HG03520 (cell line): ENCODE measurements around the gene BNC1.

Experiments used
- ATAC-seq: cut with Tn5 transposase; IDR thresholded peaks from one replicate; pipeline ENCODE4 v1.9.1; 2021; ENCODE audit warnings: mild to moderate bottlenecking, moderate library complexity; ENCODE audit not compliant: unreplicated experiment

The BNC1 gene

GRCh38 chr15:83284559-83285283 is at the start of gene BNC1:
Gene BNC1 (minus strand): TSS chr15:83284664. CDS start chr15:83284628, 36 bp downstream.
- no peak for ATAC-seq

- no peak for ATAC-seq
These were observed 42.6 kb upstream of the BNC1 start for GRCh38 chr15:83327041-83327440.

- no peak for ATAC-seq
These were observed 40.3 kb upstream of the BNC1 start for GRCh38 chr15:83324799-83325198.

- ATAC-seq: no peak
These were observed 38.8 kb upstream of the BNC1 start for GRCh38 chr15:83323296-83323711.

- no peak for ATAC-seq
These were observed 38.2 kb upstream of the BNC1 start for GRCh38 chr15:83322691-83323090.

- ATAC-seq: no peak
These were observed 37.6 kb upstream of the BNC1 start for GRCh38 chr15:83322061-83322460.

GRCh38 chr15:83320844-83321243 is 36.4 kb upstream of the BNC1 start:
- ATAC-seq: no peak

- ATAC-seq: no peak
These were observed 35.9 kb upstream of the BNC1 start for GRCh38 chr15:83320404-83320803.

- ATAC-seq: no peak
These were observed 35.3 kb upstream of the BNC1 start for GRCh38 chr15:83319771-83320170.

GRCh38 chr15:83318861-83319415 is 34.5 kb upstream of the BNC1 start:
- no peak for ATAC-seq

- no peak for ATAC-seq
These were observed 33.6 kb upstream of the BNC1 start for GRCh38 chr15:83318036-83318435.

GRCh38 chr15:83312071-83312470 is 27.6 kb upstream of the BNC1 start:
- no peak for ATAC-seq

GRCh38 chr15:83310521-83311456 is 26.3 kb upstream of the BNC1 start:
- ATAC-seq: no peak

GRCh38 chr15:83308671-83309070 is 24.2 kb upstream of the BNC1 start:
- no peak for ATAC-seq

GRCh38 chr15:83306561-83306960 is 22.1 kb upstream of the BNC1 start:
- no peak for ATAC-seq

GRCh38 chr15:83305704-83306291 is 21.3 kb upstream of the BNC1 start:
- no peak for ATAC-seq

GRCh38 chr15:83304861-83305703 is 20.6 kb upstream of the BNC1 start:
- no peak for ATAC-seq

- no peak for ATAC-seq
These were observed 19.1 kb upstream of the BNC1 start for GRCh38 chr15:83303535-83303934.

GRCh38 chr15:83300826-83301225 is 16.4 kb upstream of the BNC1 start:
- no peak for ATAC-seq

GRCh38 chr15:83299462-83299861 is 15.0 kb upstream of the BNC1 start:
- ATAC-seq: no peak
